ENCODE measurements around the gene STT3B.

Gene STT3B

GRCh38 chr3:31521468-31521867 is 11.3 kb upstream of the STT3B start:
- no peak for DNase-seq (ENCODE audit: low read depth)

- DNase-seq (ENCODE audit: low read depth), result no peak
Observed at GRCh38 chr3:31522152-31522551, 10.6 kb upstream of the STT3B start.

GRCh38 chr3:31523543-31523942 is 9.2 kb upstream of the STT3B start:
- DNase-seq (ENCODE audit: low read depth), result no peak

GRCh38 chr3:31525532-31525931 is 7.2 kb upstream of the STT3B start:
- DNase-seq (ENCODE audit: low read depth), result no peak

GRCh38 chr3:31529421-31529820 is 3.3 kb upstream of the STT3B start:
- no peak for DNase-seq (ENCODE audit: low read depth)

GRCh38 chr3:31530039-31530959 is 2.4 kb upstream of the STT3B start:
- DNase-seq (ENCODE audit: low read depth), result no peak

- DNase-seq (ENCODE audit: low read depth), result no peak
Observed at GRCh38 chr3:31530960-31531335, 1.8 kb upstream of the STT3B start.

GRCh38 chr3:31531452-31531991 is 1.2 kb upstream of the STT3B start:
- DNase-seq (ENCODE audit: low read depth), result no peak

- DNase-seq (ENCODE audit: low read depth), result peak; percentile 99
Observed at GRCh38 chr3:31531992-31532586, 636 bp upstream of the STT3B start.

GRCh38 chr3:31533169-31534064 is 692 bp downstream of the STT3B start:
- peak; percentile 37 for DNase-seq (ENCODE audit: low read depth)

- DNase-seq (ENCODE audit: low read depth), result peak; percentile 27
Observed at GRCh38 chr3:31534065-31534425, 1.3 kb downstream of the STT3B start.

- DNase-seq (ENCODE audit: low read depth), result no peak
Observed at GRCh38 chr3:31536497-31536896, 3.8 kb downstream of the STT3B start.

GRCh38 chr3:31538801-31539200 is 6.1 kb downstream of the STT3B start:
- DNase-seq (ENCODE audit: low read depth), result no peak

GRCh38 chr3:31539275-31539674 is 6.5 kb downstream of the STT3B start:
- DNase-seq (ENCODE audit: low read depth), result no peak

GRCh38 chr3:31541089-31541488 is 8.4 kb downstream of the STT3B start:
- no peak for DNase-seq (ENCODE audit: low read depth)

GRCh38 chr3:31542246-31542645 is 9.5 kb downstream of the STT3B start:
- DNase-seq (ENCODE audit: low read depth), result no peak

GRCh38 chr3:31543375-31543774 is 10.7 kb downstream of the STT3B start:
- peak; percentile 12 for DNase-seq (ENCODE audit: low read depth)

- no peak for DNase-seq (ENCODE audit: low read depth)
Observed at GRCh38 chr3:31544634-31545033, 11.9 kb downstream of the STT3B start.

- DNase-seq (ENCODE audit: low read depth), result peak; percentile 15
Observed at GRCh38 chr3:31546162-31546561, 13.4 kb downstream of the STT3B start.

GRCh38 chr3:31546725-31547124 is 14.0 kb downstream of the STT3B start:
- no peak for DNase-seq (ENCODE audit: low read depth)

- peak; percentile 39 for DNase-seq (ENCODE audit: low read depth)
Observed at GRCh38 chr3:31550452-31551251, 17.9 kb downstream of the STT3B start.
